ENCODE results near the gene FBXO34. TPM values are rescaled to one million over a fixed set of nuclear protein-coding genes. Genes with fewer than 3 reads are reported as not detected.

FBXO34 gene
- total and polyA plus RNA-seq, 9 of the 15 experiments (the other 6 are each of a cell fraction or from before 2014, with no cell fraction given): 6.3 to 24.9 (median 16.2) TPM

- TF ChIP-seq, protein P1, sequence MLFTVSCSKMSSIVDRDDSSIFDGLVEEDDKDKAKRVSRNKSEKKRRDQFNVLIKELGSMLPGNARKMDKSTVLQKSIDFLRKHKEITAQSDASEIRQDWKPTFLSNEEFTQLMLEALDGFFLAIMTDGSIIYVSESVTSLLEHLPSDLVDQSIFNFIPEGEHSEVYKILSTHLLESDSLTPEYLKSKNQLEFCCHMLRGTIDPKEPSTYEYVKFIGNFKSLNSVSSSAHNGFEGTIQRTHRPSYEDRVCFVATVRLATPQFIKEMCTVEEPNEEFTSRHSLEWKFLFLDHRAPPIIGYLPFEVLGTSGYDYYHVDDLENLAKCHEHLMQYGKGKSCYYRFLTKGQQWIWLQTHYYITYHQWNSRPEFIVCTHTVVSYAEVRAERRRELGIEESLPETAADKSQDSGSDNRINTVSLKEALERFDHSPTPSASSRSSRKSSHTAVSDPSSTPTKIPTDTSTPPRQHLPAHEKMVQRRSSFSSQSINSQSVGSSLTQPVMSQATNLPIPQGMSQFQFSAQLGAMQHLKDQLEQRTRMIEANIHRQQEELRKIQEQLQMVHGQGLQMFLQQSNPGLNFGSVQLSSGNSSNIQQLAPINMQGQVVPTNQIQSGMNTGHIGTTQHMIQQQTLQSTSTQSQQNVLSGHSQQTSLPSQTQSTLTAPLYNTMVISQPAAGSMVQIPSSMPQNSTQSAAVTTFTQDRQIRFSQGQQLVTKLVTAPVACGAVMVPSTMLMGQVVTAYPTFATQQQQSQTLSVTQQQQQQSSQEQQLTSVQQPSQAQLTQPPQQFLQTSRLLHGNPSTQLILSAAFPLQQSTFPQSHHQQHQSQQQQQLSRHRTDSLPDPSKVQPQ (CRISPR knock-in tag; IDR thresholded peaks at IDR 0.05; ENCODE audit: borderline replicate concordance): no peak
- TF ChIP-seq SP1 (CRISPR knock-in tag; IDR thresholded peaks at IDR 0.05) (no peak), ETS1 (conservative IDR thresholded peaks at IDR 0.05; ENCODE audit: control insufficient read depth, low read depth, low read length) (no peak), ZSCAN29 (IDR thresholded peaks at IDR 0.05) (no peak), XRCC3 (IDR thresholded peaks at IDR 0.05) (no peak), SMARCA4 (IDR thresholded peaks at IDR 0.05) (no peak), ZNF668 (CRISPR knock-in tag; IDR thresholded peaks at IDR 0.05) (no peak), NUFIP1 (IDR thresholded peaks at IDR 0.05; ENCODE audit: partially characterized antibody) (no peak), CEBPG (CRISPR knock-in tag; IDR thresholded peaks at IDR 0.05) (no peak), CEBPG (tag; conservative IDR thresholded peaks at IDR 0.05 in 1 of 2, IDR thresholded peaks at IDR 0.05 in 1 of 2) (no peak), HEY1 (CRISPR knock-in tag; IDR thresholded peaks at IDR 0.05; ENCODE audit: borderline replicate concordance) (no peak), WHSC1 (IDR thresholded peaks at IDR 0.05; ENCODE audit: low read length) (no peak), ZC3H4 (CRISPR knock-in tag; IDR thresholded peaks at IDR 0.05; ENCODE audit: borderline replicate concordance) (no peak), GABPA (tag; conservative IDR thresholded peaks at IDR 0.05; ENCODE audit: low read depth) (no peak), DPF2 (IDR thresholded peaks at IDR 0.05) (peak; percentile 42; the same call in 1 of the 2 replicates), POLR2AphosphoS5 (IDR thresholded peaks at IDR 0.05; ENCODE audit: control insufficient read depth, insufficient read depth, low read depth, low read length) (no peak)
- TF ChIP-seq, protein P2, sequence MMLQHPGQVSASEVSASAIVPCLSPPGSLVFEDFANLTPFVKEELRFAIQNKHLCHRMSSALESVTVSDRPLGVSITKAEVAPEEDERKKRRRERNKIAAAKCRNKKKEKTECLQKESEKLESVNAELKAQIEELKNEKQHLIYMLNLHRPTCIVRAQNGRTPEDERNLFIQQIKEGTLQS (IDR thresholded peaks at IDR 0.05): peak; percentile 62
- TF ChIP-seq, protein P2 (CRISPR knock-in tag; conservative IDR thresholded peaks at IDR 0.05): no peak
- TF ChIP-seq, protein P3, sequence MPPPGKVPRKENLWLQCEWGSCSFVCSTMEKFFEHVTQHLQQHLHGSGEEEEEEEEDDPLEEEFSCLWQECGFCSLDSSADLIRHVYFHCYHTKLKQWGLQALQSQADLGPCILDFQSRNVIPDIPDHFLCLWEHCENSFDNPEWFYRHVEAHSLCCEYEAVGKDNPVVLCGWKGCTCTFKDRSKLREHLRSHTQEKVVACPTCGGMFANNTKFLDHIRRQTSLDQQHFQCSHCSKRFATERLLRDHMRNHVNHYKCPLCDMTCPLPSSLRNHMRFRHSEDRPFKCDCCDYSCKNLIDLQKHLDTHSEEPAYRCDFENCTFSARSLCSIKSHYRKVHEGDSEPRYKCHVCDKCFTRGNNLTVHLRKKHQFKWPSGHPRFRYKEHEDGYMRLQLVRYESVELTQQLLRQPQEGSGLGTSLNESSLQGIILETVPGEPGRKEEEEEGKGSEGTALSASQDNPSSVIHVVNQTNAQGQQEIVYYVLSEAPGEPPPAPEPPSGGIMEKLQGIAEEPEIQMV (tag; conservative IDR thresholded peaks at IDR 0.05; ENCODE audit: low read depth): no peak
- TF ChIP-seq, protein P4, sequence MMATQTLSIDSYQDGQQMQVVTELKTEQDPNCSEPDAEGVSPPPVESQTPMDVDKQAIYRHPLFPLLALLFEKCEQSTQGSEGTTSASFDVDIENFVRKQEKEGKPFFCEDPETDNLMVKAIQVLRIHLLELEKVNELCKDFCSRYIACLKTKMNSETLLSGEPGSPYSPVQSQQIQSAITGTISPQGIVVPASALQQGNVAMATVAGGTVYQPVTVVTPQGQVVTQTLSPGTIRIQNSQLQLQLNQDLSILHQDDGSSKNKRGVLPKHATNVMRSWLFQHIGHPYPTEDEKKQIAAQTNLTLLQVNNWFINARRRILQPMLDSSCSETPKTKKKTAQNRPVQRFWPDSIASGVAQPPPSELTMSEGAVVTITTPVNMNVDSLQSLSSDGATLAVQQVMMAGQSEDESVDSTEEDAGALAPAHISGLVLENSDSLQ (IDR thresholded peaks at IDR 0.05): 0 out of 2 replicates have a peak, but pooled peaks have one; percentile 6
Measured at GRCh38 chr14:55301437-55302121, 30.4 kb downstream of the FBXO34 start (continued).
